ENCODE measurements around the gene KANSL1L.

Gene KANSL1L

DNA sequence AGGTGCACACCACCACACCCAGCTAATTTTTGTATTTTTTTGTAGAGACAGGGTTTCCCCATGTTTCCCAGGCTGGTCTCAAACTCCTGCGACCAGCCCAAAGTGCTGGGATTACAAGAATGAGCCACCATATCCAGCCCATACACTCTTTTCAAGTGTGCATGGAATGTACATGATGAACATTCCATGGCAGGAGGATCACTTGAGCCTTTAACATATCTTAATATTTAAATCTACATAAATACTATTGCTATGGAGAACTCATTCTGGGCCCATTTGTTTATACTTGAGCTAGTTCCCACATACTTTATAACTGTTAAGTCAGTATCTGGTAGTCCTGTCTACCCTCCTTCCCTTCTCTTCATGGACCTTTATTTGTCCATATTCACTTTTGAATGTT is 120.3 kb downstream of the KANSL1L start:
- Histone ChIP-seq H3K4me1 (ENCODE audit: control insufficient read depth, insufficient read depth, low read length) (no peaks in the 10 kb centered on the region), H3K36me3 (ENCODE audit: control insufficient read depth, insufficient read depth, low read length) (no peaks in the 10 kb centered on the region), H3K4me3 (ENCODE audit: low read depth, low read length) (no peak overlapping the region), H3K9ac (ENCODE audit: low read depth, low read length) (no peak overlapping the region), H3K9me3 (ENCODE audit: control insufficient read depth, insufficient read depth, low read length) (peaks cover under 1% of the 10 kb centered on the region), H3K27me3 (ENCODE audit: control insufficient read depth, insufficient read depth, low read length) (no peaks in the 10 kb centered on the region)

DNA sequence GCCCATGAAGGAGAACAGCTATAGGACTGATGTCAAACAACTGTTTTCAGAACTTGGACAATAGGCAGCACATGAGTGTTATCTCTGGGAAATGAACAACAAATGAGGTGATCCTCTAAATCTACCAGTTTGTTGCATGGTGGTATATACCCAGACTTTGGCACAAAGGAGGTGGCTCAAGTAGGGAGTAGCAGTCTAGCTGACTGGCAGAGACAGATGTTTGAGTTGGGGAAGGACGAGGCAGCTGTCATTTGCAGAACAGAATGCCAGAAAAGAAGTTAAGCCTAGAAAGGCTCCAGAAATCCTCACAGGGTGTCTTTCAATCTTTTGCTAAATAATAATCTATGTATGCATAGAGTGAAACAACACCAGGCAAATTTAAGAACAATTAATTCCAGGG is 121.4 kb downstream of the KANSL1L start:
- no peaks in the 10 kb centered on the region for H3K4me1 ChIP-seq (ENCODE audit: control insufficient read depth, insufficient read depth, low read length)
- H3K4me3 ChIP-seq (ENCODE audit: low read depth, low read length) = no peak overlapping the region
- H3K27me3 ChIP-seq (ENCODE audit: control insufficient read depth, insufficient read depth, low read length) = no peaks in the 10 kb centered on the region
- no peaks in the 10 kb centered on the region for H3K9me3 ChIP-seq (ENCODE audit: control insufficient read depth, insufficient read depth, low read length)
- H3K9ac ChIP-seq (ENCODE audit: low read depth, low read length) = no peak overlapping the region
- no peaks in the 10 kb centered on the region for H3K36me3 ChIP-seq (ENCODE audit: control insufficient read depth, insufficient read depth, low read length)

- H3K4me3 ChIP-seq (ENCODE audit: low read depth, low read length) = no peak overlapping the region
- no peak overlapping the region for H3K9ac ChIP-seq (ENCODE audit: low read depth, low read length)
- no peaks in the 10 kb centered on the region for H3K4me1 ChIP-seq (ENCODE audit: control insufficient read depth, insufficient read depth, low read length)
- no peaks in the 10 kb centered on the region for H3K9me3 ChIP-seq (ENCODE audit: control insufficient read depth, insufficient read depth, low read length)
- H3K27me3 ChIP-seq (ENCODE audit: control insufficient read depth, insufficient read depth, low read length) = no peaks in the 10 kb centered on the region
- H3K36me3 ChIP-seq (ENCODE audit: control insufficient read depth, insufficient read depth, low read length) = no peaks in the 10 kb centered on the region
Observed at GRCh38 chr2:210046851-210047500, 124.2 kb downstream of the KANSL1L start.

DNA sequence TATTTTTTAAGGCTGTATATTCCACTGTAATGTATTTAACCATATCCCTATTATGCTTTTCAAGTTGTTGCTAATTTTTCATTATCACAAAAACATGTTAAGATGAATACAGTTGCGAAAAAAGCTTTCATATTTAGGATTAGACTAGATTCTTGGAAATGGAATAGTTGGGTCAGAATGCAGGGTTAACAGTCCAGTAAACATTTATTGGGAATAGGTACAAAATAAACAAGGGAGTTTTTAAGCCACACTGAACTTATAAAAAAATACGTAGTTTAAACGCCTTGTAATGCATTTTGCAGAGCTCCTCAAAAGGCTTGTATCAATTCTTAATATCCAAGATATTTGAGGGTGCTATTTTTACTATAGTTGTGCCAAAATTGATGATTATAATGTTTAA is 133.1 kb downstream of the KANSL1L start:
- no peaks in the 10 kb centered on the region for H3K4me1 ChIP-seq (ENCODE audit: control insufficient read depth, insufficient read depth, low read length)

GRCh38 chr2:210035679-210036078 is 135.5 kb downstream of the KANSL1L start:
- Histone ChIP-seq H3K4me1 (ENCODE audit: control insufficient read depth, insufficient read depth, low read length) (no peaks in the 10 kb centered on the region), H3K36me3 (ENCODE audit: control insufficient read depth, insufficient read depth, low read length) (no peaks in the 10 kb centered on the region), H3K27me3 (ENCODE audit: control insufficient read depth, insufficient read depth, low read length) (no peaks in the 10 kb centered on the region), H3K9me3 (ENCODE audit: control insufficient read depth, insufficient read depth, low read length) (no peaks in the 10 kb centered on the region), H3K4me3 (ENCODE audit: low read depth, low read length) (no peak overlapping the region), H3K9ac (ENCODE audit: low read depth, low read length) (no peak overlapping the region)

More for the DNA sequence above, 133.1 kb downstream of the KANSL1L start:
- no peaks in the 10 kb centered on the region for H3K36me3 ChIP-seq (ENCODE audit: control insufficient read depth, insufficient read depth, low read length)
- H3K27me3 ChIP-seq (ENCODE audit: control insufficient read depth, insufficient read depth, low read length) = no peaks in the 10 kb centered on the region
- no peaks in the 10 kb centered on the region for H3K9me3 ChIP-seq (ENCODE audit: control insufficient read depth, insufficient read depth, low read length)
- no peak overlapping the region for H3K4me3 ChIP-seq (ENCODE audit: low read depth, low read length)
- H3K9ac ChIP-seq (ENCODE audit: low read depth, low read length) = no peak overlapping the region

GRCh38 chr2:210034087-210034683 is 137.0 kb downstream of the KANSL1L start:
- H3K9ac ChIP-seq (ENCODE audit: low read depth, low read length) = no peak overlapping the region
- no peaks in the 10 kb centered on the region for H3K9me3 ChIP-seq (ENCODE audit: control insufficient read depth, insufficient read depth, low read length)
- no peaks in the 10 kb centered on the region for H3K36me3 ChIP-seq (ENCODE audit: control insufficient read depth, insufficient read depth, low read length)
- H3K4me1 ChIP-seq (ENCODE audit: control insufficient read depth, insufficient read depth, low read length) = no peaks in the 10 kb centered on the region
- no peak overlapping the region for H3K4me3 ChIP-seq (ENCODE audit: low read depth, low read length)
- no peaks in the 10 kb centered on the region for H3K27me3 ChIP-seq (ENCODE audit: control insufficient read depth, insufficient read depth, low read length)

- Histone ChIP-seq H3K4me3 (ENCODE audit: low read depth, low read length) (no peak overlapping the region), H3K9ac (ENCODE audit: low read depth, low read length) (no peak overlapping the region), H3K9me3 (ENCODE audit: control insufficient read depth, insufficient read depth, low read length) (no peaks in the 10 kb centered on the region), H3K27me3 (ENCODE audit: control insufficient read depth, insufficient read depth, low read length) (no peaks in the 10 kb centered on the region), H3K4me1 (ENCODE audit: control insufficient read depth, insufficient read depth, low read length) (no peaks in the 10 kb centered on the region), H3K36me3 (ENCODE audit: control insufficient read depth, insufficient read depth, low read length) (no peaks in the 10 kb centered on the region)
Observed at GRCh38 chr2:210028178-210028577, 143.0 kb downstream of the KANSL1L start.

- Histone ChIP-seq H3K4me3 (ENCODE audit: low read depth, low read length) (no peak overlapping the region), H3K27me3 (ENCODE audit: control insufficient read depth, insufficient read depth, low read length) (no peaks in the 10 kb centered on the region), H3K9ac (ENCODE audit: low read depth, low read length) (no peak overlapping the region), H3K36me3 (ENCODE audit: control insufficient read depth, insufficient read depth, low read length) (no peaks in the 10 kb centered on the region), H3K9me3 (ENCODE audit: control insufficient read depth, insufficient read depth, low read length) (no peaks in the 10 kb centered on the region), H3K4me1 (ENCODE audit: control insufficient read depth, insufficient read depth, low read length) (no peaks in the 10 kb centered on the region)
Observed at GRCh38 chr2:210027608-210028007, 143.6 kb downstream of the KANSL1L start.

GRCh38 chr2:210022824-210023223 is 148.4 kb downstream of the KANSL1L start:
- no peak overlapping the region for H3K4me3 ChIP-seq (ENCODE audit: low read depth, low read length)
- no peak overlapping the region for H3K9ac ChIP-seq (ENCODE audit: low read depth, low read length)
- H3K9me3 ChIP-seq (ENCODE audit: control insufficient read depth, insufficient read depth, low read length) = no peaks in the 10 kb centered on the region
- no peaks in the 10 kb centered on the region for H3K4me1 ChIP-seq (ENCODE audit: control insufficient read depth, insufficient read depth, low read length)
- peaks cover 11% of the 10 kb centered on the region for H3K36me3 ChIP-seq (ENCODE audit: control insufficient read depth, insufficient read depth, low read length)
- no peaks in the 10 kb centered on the region for H3K27me3 ChIP-seq (ENCODE audit: control insufficient read depth, insufficient read depth, low read length)

DNA sequence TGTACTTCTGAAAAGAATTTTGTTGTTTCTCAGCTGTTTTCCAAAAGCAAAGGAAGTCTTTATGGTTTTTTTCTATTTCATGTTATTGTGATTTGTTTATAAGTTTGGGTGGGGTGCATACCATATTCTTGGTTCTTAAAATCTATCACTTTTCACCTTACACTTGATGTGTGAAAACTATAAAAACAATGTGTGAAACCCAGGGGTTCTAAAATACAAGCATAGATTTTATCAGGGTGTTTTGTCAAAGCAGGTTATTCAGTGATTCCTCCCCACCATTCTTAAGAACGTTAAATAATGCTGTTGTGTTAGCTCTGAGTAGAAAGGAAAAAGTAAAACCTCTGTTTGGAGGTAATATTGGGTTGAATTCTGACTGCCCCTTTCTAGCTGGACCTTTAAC is 151.1 kb downstream of the KANSL1L start:
- Histone ChIP-seq H3K36me3 (ENCODE audit: control insufficient read depth, insufficient read depth, low read length) (peaks cover 26% of the 10 kb centered on the region), H3K9ac (ENCODE audit: low read depth, low read length) (no peak overlapping the region), H3K27me3 (ENCODE audit: control insufficient read depth, insufficient read depth, low read length) (no peaks in the 10 kb centered on the region), H3K4me3 (ENCODE audit: low read depth, low read length) (no peak overlapping the region), H3K4me1 (ENCODE audit: control insufficient read depth, insufficient read depth, low read length) (no peaks in the 10 kb centered on the region), H3K9me3 (ENCODE audit: control insufficient read depth, insufficient read depth, low read length) (no peaks in the 10 kb centered on the region)

- Histone ChIP-seq H3K4me1 (ENCODE audit: control insufficient read depth, insufficient read depth, low read length) (no peaks in the 10 kb centered on the region), H3K27me3 (ENCODE audit: control insufficient read depth, insufficient read depth, low read length) (no peaks in the 10 kb centered on the region), H3K9ac (ENCODE audit: low read depth, low read length) (no peak overlapping the region), H3K9me3 (ENCODE audit: control insufficient read depth, insufficient read depth, low read length) (no peaks in the 10 kb centered on the region), H3K4me3 (ENCODE audit: low read depth, low read length) (no peak overlapping the region), H3K36me3 (ENCODE audit: control insufficient read depth, insufficient read depth, low read length) (no peaks in the 10 kb centered on the region)
Observed at GRCh38 chr2:210009896-210010295, 161.3 kb downstream of the KANSL1L start.

DNA sequence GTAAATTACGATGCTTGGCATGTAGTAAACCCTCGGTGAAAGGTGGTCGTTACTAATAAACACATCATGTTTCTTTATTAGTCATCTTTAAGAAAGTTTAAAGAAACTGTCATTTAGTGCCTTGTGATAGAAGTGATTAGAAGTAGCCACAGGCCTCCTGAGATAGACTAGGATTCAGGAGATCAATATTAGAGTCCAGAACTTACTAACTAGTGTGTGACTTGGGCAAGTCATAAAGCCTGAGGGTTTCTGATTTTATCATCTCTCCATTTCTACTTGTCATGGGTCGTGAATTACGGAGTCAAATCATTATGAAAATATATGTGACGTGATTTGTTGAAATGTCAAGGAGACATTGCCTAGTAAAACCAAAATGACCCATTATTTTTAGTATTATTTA is 162.1 kb downstream of the KANSL1L start:
- H3K27me3 ChIP-seq (ENCODE audit: control insufficient read depth, insufficient read depth, low read length) = no peaks in the 10 kb centered on the region

More for the DNA sequence above, 162.1 kb downstream of the KANSL1L start:
- no peak overlapping the region for H3K9ac ChIP-seq (ENCODE audit: low read depth, low read length)
- no peaks in the 10 kb centered on the region for H3K36me3 ChIP-seq (ENCODE audit: control insufficient read depth, insufficient read depth, low read length)
- no peaks in the 10 kb centered on the region for H3K9me3 ChIP-seq (ENCODE audit: control insufficient read depth, insufficient read depth, low read length)
- no peaks in the 10 kb centered on the region for H3K4me1 ChIP-seq (ENCODE audit: control insufficient read depth, insufficient read depth, low read length)
- no peak overlapping the region for H3K4me3 ChIP-seq (ENCODE audit: low read depth, low read length)
